DMS 273 (cell line): ENCODE measurements around the gene GATA1.

Experiments
- DNase-seq: peaks from one replicate; lab custom pipeline; 2025; ENCODE audit not compliant: unreplicated experiment; lab: John Stamatoyannopoulos, UW

GATA1 gene

DNA sequence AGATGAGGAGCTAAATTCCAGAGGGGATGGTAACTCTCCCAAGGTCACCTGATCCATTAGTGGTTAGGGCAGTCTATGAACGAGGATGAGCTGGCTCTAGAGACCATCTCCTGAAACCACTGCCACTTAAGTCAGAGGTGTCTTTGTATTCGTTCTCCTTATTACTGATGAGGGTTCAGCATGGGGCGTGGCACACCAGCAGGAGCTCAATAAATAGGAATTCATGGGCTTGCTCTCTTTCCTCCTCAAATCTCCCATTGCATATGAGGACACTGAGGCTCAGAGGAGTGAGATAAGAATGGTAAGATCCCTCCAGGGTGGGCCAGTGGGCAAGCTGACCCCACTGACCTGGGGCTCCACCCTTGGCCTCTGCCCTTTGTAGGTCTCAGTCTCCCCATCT is 1.7 kb upstream of the GATA1 start:
- no peak for DNase-seq

- DNase-seq: no peak
These were observed 1.2 kb upstream of the GATA1 start for GRCh38 chrX:48785186-48785539.

- DNase-seq: no peak
These were observed 713 bp upstream of the GATA1 start for GRCh38 chrX:48785540-48786214.

DNA sequence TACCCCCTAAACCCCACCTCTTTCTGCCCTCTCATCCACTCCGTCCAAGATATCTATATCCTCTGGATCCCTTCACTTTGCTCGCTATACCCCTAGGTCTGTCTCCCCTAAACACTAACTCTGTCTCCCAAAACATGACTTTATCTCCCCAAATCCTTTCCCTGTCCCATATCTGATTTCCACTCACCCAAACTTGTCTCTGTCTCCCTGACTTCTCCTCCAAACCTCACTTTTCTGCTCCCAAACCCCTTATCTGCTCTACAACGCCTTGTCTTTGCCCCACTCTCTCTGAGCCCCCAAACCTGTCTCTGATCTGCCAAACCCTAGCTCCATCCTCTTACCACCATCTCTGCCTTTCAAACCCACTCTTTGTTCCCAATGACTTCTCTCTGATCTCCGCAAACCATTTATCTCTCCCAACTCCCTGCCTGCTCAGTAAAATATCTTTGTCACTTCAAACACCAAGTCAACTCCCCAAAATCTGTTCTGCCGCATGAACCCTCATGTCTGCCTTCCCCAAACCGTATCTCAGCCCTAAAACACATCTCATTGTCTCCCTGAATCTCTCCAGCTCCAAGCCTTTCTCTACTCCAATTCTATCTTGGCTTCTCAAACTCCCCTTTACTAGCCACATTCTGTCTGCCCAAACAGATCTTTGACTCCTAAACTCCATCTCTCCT is 575 bp downstream of the GATA1 start:
- no peak for DNase-seq

- DNase-seq: no peak
These were observed 1.4 kb downstream of the GATA1 start for GRCh38 chrX:48787505-48788443.

- no peak for DNase-seq
These were observed 3.2 kb downstream of the GATA1 start for GRCh38 chrX:48789366-48790220.

- no peak for DNase-seq
These were observed 4.1 kb downstream of the GATA1 start for GRCh38 chrX:48790477-48790876.

DNA sequence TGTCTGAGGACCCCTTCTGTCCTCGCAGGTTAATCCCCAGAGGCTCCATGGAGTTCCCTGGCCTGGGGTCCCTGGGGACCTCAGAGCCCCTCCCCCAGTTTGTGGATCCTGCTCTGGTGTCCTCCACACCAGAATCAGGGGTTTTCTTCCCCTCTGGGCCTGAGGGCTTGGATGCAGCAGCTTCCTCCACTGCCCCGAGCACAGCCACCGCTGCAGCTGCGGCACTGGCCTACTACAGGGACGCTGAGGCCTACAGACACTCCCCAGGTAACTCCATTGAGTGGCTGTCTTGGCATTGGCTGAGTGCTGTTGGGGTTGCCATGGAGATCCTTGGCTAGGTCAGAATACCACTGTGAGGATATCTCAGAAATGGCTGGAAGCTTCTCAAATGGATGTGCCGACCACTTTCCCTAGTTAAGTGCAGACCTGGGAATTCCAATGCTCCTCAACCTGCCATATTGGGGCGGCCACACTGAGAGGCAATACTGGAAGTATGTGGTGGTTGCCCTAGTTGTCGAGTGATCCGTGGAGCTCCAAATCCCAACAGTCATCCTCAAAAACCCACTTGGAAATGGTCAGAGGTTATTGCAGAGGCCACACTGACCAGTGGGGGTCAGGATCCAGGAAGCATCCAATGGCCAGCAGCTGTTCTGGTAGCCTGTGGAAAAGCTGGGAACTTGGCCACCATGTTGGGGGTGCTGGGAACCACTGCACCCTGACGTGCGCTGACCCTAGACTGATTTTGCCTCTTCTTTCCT is 4.9 kb downstream of the GATA1 start:
- DNase-seq: no peak

- no peak for DNase-seq
These were observed 5.8 kb downstream of the GATA1 start for GRCh38 chrX:48792219-48792618.

- DNase-seq: no peak
These were observed 7.5 kb downstream of the GATA1 start for GRCh38 chrX:48793935-48794334.

- DNase-seq: no peak
These were observed 8.0 kb downstream of the GATA1 start for GRCh38 chrX:48794340-48794910.

DNA sequence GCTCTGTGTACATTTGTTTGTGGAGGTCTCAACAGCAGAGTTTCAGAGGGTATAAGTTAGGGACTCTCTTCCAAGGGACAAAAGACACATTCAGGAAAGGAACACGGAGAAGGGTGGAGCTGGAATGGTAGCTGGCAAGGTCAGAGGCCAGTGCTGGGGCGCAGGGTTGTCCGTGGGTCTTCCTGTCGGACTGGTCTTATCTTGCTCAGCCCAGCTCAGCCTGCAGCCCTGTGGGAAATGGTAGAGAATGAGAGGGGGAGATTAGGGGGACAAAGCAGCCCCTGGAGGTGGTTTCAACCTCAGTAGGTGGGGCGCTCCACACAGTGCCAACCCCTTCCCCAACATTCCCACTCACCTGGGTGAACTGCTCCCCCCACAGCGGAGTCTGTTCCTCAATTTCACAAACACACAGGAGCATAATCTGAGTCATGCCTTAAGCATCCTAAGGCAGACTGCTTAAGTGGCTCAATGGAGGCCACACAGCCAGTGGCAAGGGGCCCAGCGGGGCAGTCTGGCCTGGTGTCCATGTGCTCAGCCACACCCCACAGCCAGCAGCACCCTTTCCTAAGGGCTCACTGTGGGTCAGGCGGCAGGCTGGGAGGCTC is 8.6 kb downstream of the GATA1 start:
- no peak for DNase-seq

GRCh38 chrX:48798318-48798717 is 11.9 kb downstream of the GATA1 start:
- DNase-seq: no peak

DNA sequence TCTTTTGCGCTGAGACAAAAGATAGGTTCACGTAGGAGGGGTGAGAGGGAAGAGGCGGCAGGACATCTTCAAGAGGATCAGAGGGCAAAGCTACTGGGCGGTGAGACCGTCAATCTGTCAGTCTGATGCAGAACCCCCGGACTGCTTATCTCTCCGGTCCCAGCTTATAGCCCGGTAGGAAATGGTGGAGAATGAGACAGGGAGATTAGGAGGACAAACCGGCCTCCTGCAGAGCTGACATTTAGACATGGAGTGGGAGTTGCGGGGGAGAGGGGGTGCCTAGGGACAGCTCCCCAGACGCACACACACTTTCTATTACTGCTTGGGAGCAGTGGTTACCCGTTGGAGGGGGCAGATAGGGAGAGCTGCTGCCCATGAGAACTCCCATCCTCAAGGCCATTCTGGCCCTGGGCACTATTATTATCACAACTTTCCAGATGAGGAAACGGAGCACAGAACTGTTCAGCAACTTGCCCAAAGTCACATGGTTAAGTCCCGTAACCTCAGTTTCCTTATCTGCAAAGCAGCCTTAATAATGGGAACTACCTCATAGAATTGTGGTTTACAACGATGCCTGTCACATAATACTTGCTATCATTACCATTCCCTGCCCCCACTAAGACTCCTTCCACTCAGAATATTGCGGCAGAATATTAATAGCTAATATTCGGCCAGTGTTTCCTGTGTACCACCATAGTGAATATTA is 14.3 kb downstream of the GATA1 start:
- no peak for DNase-seq

GRCh38 chrX:48801280-48802088 is 15.1 kb downstream of the GATA1 start, which contains the start of gene HDAC6:
Gene HDAC6 (plus strand): TSS chrX:48802067. CDS start chrX:48802693, 626 bp downstream.
- DNase-seq: peak; percentile 99

DNA sequence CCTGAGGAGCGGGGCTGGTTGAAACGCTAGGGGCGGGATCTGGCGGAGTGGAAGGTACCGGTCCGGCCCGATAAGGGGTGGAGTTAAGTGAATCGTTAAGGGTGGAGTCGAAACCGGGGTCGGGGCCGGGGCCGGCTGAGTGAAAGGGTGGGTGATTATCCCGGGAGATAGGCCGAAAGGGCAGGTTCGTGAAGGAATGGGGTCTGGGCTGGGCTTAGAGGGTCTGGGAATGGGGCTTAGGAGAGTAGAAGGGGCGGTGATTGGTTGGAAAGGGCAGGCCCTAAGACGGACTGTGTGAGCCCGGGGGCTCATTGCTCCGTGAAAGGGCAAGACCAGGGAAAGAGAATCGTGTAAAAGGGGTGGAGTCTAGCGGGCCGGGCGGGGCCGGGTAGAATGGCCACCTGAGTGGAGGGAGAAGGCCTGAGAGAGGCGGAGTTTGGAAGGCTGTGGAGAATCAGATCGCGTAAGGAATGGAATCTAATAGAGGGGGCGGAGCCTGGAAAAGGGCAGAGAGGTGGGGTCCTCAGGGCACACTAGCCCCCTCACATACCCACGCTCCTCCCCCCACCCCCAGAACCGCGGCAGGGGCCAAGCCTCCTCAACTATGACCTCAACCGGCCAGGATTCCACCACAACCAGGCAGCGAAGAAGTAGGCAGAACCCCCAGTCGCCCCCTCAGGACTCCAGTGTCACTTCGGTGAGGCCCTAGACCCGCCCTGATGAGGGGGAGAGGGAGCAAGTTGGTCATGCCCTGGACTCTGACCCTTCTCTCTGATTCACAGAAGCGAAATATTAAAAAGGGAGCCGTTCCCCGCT is 15.9 kb downstream of the GATA1 start:
- peak; percentile 91 for DNase-seq

GRCh38 chrX:48802905-48803200 is 16.5 kb downstream of the GATA1 start:
- DNase-seq: no peak
